Body of pancreas (tissue), 4 donors: ENCODE measurements around the gene IFFO2. TPM values are rescaled to one million over a fixed set of nuclear protein-coding genes. Genes with fewer than 3 reads are reported as not detected.
A peak's percentile ranks its signal among the peaks of the same experiment; 100 is the strongest.

ENCODE experiments used
- ATAC-seq: fragments of 150-250 bp; one replicate; pipeline ENCODE4 v1.9.1; 2016
- DNase-seq, 4 donors: peaks; one replicate each; pipeline ENCODE4 v3.0.0-alpha.2; 2019
- H3K27ac ChIP-seq, 4 donors: fragments of 200-600 bp; sonication (generic); 1 replicate in 3 of 4; 2 replicates in 1 of 4; pipeline versions ENCODE4 v1.5.1 to v1.6.1; 2016 to 2019; ENCODE audit warnings: mild to moderate bottlenecking in 1 of 4, mixed read lengths in 1 of 4, moderate library complexity in 1 of 4
- H3K27me3 ChIP-seq, 2 donors: fragments of 200-600 bp; sonication (generic); one replicate each; pipeline ENCODE4 v1.6.0; 2016; ENCODE audit warnings: mild to moderate bottlenecking in 1 of 2
- H3K36me3 ChIP-seq, 2 donors: fragments of 200-600 bp; sonication (generic); replicated peaks in 1 of 2; 2 replicates each; pipeline ENCODE4 v1.5.1; 2016; ENCODE audit warnings: low read depth in 2 of 2; ENCODE audit not compliant: insufficient read depth in 1 of 2
- H3K4me1 ChIP-seq: fragments of 200-600 bp; sonication (generic); one replicate; pipeline ENCODE4 v1.6.0; 2016
- H3K4me3 ChIP-seq, 2 donors: fragments of 200-600 bp; sonication (generic); 1 replicate in 1 of 2; 2 replicates in 1 of 2; pipeline ENCODE4 v1.5.1; 2016 to 2019
- H3K9me3 ChIP-seq, 3 donors: fragments of 200-600 bp; sonication (generic); 1 replicate in 2 of 3; 2 replicates in 1 of 3; pipeline ENCODE4 v1.5.1; 2016
- POLR2A ChIP-seq, 3 donors: fragments of 450-650 bp; IDR thresholded peaks; one replicate each; pipeline ENCODE4 v1.6.1; 2016; ENCODE audit warnings: antibody characterized with exemption in 3 of 3, mild to moderate bottlenecking in 2 of 3
- WGBS, 2 donors: methylation state at CpG; one replicate each; pipeline ENCODE4 v1.1.5; 2017; 5-methylcytosine and 5-hydroxymethylcytosine counted together
- intact Hi-C: fragments of 100-400 bp; cut with DNase I; formaldehyde crosslinking; loops from one replicate; pipeline ENCODE4 v1.15.1; 2023
- total RNA-seq, 2 donors: library from RNA; depleted of rRNA; stranded (reverse); fragments of >200 nt; gene quantifications; one replicate each; pipeline ENCODE4 v1.1.0, GENCODE V29; 2016
- TF ChIP-seq, protein P1 (sequence below), 7 experiments: fragments of 450-650 bp in 4 of 7; fragments of 200-600 bp in 3 of 7; sonication (generic) in 3 of 7; IDR thresholded peaks; one replicate each; pipeline ENCODE4 v1.5.1; 2016 to 2019; ENCODE audit warnings: antibody characterized with exemption in 7 of 7

Gene IFFO2
- total RNA-seq, 2 donors from 2014 or later = 23.1 to 219 TPM

DNA sequence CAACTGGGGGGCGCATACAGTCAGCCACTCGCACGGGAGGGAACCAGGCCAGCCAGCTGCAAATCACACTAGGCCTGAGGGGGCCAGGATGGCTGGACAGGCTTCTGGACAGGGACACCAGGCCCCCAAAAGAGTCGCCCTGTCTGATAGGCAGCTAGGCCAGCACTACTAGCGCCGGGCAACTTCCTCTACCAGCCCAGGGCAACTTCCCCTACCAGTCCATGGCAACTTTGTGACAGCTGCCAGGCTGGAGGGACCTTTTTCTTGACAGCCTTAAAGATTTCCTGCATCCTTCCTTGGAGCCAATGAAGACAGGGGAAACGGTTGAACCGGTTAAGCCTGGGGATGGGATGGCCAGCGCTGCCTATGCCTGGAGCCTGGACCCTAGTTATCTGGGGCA is 5.1 kb downstream of the IFFO2 start:
- H3K36me3 ChIP-seq = no peaks in the 10 kb centered on the region
- intact Hi-C loops = loop anchor here (10.0 kb wide), 1 partner anchor 47 kb away; the partner anchor contains the start of gene ALDH4A1
- TF ChIP-seq POLR2A (IDR thresholded peaks at IDR 0.05) = no peak
- TF ChIP-seq, protein P1, sequence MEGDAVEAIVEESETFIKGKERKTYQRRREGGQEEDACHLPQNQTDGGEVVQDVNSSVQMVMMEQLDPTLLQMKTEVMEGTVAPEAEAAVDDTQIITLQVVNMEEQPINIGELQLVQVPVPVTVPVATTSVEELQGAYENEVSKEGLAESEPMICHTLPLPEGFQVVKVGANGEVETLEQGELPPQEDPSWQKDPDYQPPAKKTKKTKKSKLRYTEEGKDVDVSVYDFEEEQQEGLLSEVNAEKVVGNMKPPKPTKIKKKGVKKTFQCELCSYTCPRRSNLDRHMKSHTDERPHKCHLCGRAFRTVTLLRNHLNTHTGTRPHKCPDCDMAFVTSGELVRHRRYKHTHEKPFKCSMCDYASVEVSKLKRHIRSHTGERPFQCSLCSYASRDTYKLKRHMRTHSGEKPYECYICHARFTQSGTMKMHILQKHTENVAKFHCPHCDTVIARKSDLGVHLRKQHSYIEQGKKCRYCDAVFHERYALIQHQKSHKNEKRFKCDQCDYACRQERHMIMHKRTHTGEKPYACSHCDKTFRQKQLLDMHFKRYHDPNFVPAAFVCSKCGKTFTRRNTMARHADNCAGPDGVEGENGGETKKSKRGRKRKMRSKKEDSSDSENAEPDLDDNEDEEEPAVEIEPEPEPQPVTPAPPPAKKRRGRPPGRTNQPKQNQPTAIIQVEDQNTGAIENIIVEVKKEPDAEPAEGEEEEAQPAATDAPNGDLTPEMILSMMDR (IDR thresholded peaks at IDR 0.05) = no peak
- H3K9me3 ChIP-seq = no peaks in the 10 kb centered on the region
- peaks cover 86% of the 10 kb centered on the region for H3K4me1 ChIP-seq
- H3K27me3 ChIP-seq = no peaks in the 10 kb centered on the region
- DNase-seq (no peak), ATAC-seq (no peak)
- H3K4me3 ChIP-seq = no peak overlapping the region
- H3K27ac ChIP-seq = peak overlapping the region in 3 of 4 donors; percentile 52 to 87 (median 74)
- WGBS, 2 donors = 50 to 59% methylated on average over 3 to 9 of the region's 9 CpGs

- no peaks in the 10 kb centered on the region for H3K27me3 ChIP-seq
- H3K4me1 ChIP-seq = peaks cover 95% of the 10 kb centered on the region
- DNase-seq (no peak), ATAC-seq (no peak)
- peak overlapping the region; percentile 29 to 87 (median 63) for H3K27ac ChIP-seq
- WGBS, 2 donors = 52 to 58% methylated on average over 19 of the region's 19 CpGs
- no peaks in the 10 kb centered on the region for H3K9me3 ChIP-seq
- H3K36me3 ChIP-seq = no peaks in the 10 kb centered on the region
- H3K4me3 ChIP-seq = no peak overlapping the region
- intact Hi-C loops = loop anchor here (10.0 kb wide), 1 partner anchor 46 kb away; the partner anchor contains the start of gene ALDH4A1
- TF ChIP-seq, protein P1 (IDR thresholded peaks at IDR 0.05) = no peak
- no peak for TF ChIP-seq POLR2A (IDR thresholded peaks at IDR 0.05)
These were observed 6.0 kb downstream of the IFFO2 start for GRCh38 chr1:18950401-18951026.

GRCh38 chr1:18949686-18950400 is 6.6 kb downstream of the IFFO2 start:
- peaks cover 100% of the 10 kb centered on the region for H3K4me1 ChIP-seq
- H3K27me3 ChIP-seq = no peaks in the 10 kb centered on the region
- H3K36me3 ChIP-seq = no peaks in the 10 kb centered on the region
- no peak for TF ChIP-seq POLR2A (IDR thresholded peaks at IDR 0.05)
- TF ChIP-seq, protein P1 (IDR thresholded peaks at IDR 0.05) = peak in 1 of 7 experiments; percentile 1
- DNase-seq = no peak
- intact Hi-C loops = loop anchor here (10.0 kb wide), 1 partner anchor 45 kb away; the partner anchor contains the start of gene ALDH4A1
- H3K4me3 ChIP-seq = no peak overlapping the region
- peak overlapping the region; percentile 29 to 87 (median 63) for H3K27ac ChIP-seq
- peak; percentile 7 for ATAC-seq
- WGBS, 2 donors = 45 to 49% methylated on average over 21 to 22 of the region's 22 CpGs
- no peaks in the 10 kb centered on the region for H3K9me3 ChIP-seq

- peak overlapping the region; percentile 29 to 87 (median 63) for H3K27ac ChIP-seq
- H3K36me3 ChIP-seq = no peaks in the 10 kb centered on the region
- ATAC-seq = peak; percentile 47
- TF ChIP-seq, protein P1 (IDR thresholded peaks at IDR 0.05) = peak in 2 of 7 experiments; percentile 12 to 13
- no peak for TF ChIP-seq POLR2A (IDR thresholded peaks at IDR 0.05)
- DNase-seq = peak; percentile 54 to 76 (median 67)
- no peak overlapping the region for H3K4me3 ChIP-seq
- 24 to 40% methylated on average over 12 to 22 of the region's 23 CpGs for WGBS, 2 donors
- H3K4me1 ChIP-seq = peaks cover 99% of the 10 kb centered on the region
- H3K9me3 ChIP-seq = no peaks in the 10 kb centered on the region
- intact Hi-C loops = no loop called here
- no peaks in the 10 kb centered on the region for H3K27me3 ChIP-seq
These were observed 7.4 kb downstream of the IFFO2 start for GRCh38 chr1:18948913-18949685.
